ENCODE measurements around the gene SEPTIN2. TPM values are rescaled to one million over a fixed set of nuclear protein-coding genes. Genes with fewer than 3 reads are reported as not detected.
A peak's percentile ranks its signal among the peaks of the same experiment; 100 is the strongest.

Gene SEPTIN2
- total RNA-seq, 1 experiment from 2014 or later, result 271 TPM

DNA sequence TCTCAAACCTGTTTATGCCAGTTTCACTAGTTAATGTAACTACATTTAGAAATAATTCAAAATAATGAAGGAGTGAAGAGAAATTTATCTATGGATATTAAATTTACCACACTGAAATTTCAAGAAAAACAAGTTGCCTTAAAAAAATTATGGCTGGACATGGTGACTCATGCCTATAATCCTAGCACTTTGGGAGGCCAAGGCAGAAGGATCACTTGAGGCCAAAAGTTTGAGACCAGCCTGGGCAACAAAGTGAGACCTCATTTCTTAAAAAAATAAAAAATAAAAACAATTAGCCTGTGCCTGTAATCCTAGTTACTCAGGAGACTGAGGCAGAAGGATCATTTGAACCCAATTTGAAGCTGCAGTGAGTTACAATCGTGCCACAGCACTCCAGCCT, 30.1 kb upstream of the SEPTIN2 start:
- TF ChIP-seq, protein P1, sequence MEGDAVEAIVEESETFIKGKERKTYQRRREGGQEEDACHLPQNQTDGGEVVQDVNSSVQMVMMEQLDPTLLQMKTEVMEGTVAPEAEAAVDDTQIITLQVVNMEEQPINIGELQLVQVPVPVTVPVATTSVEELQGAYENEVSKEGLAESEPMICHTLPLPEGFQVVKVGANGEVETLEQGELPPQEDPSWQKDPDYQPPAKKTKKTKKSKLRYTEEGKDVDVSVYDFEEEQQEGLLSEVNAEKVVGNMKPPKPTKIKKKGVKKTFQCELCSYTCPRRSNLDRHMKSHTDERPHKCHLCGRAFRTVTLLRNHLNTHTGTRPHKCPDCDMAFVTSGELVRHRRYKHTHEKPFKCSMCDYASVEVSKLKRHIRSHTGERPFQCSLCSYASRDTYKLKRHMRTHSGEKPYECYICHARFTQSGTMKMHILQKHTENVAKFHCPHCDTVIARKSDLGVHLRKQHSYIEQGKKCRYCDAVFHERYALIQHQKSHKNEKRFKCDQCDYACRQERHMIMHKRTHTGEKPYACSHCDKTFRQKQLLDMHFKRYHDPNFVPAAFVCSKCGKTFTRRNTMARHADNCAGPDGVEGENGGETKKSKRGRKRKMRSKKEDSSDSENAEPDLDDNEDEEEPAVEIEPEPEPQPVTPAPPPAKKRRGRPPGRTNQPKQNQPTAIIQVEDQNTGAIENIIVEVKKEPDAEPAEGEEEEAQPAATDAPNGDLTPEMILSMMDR (IDR thresholded peaks at IDR 0.05; ENCODE audit: unreplicated experiment), result no peak

DNA sequence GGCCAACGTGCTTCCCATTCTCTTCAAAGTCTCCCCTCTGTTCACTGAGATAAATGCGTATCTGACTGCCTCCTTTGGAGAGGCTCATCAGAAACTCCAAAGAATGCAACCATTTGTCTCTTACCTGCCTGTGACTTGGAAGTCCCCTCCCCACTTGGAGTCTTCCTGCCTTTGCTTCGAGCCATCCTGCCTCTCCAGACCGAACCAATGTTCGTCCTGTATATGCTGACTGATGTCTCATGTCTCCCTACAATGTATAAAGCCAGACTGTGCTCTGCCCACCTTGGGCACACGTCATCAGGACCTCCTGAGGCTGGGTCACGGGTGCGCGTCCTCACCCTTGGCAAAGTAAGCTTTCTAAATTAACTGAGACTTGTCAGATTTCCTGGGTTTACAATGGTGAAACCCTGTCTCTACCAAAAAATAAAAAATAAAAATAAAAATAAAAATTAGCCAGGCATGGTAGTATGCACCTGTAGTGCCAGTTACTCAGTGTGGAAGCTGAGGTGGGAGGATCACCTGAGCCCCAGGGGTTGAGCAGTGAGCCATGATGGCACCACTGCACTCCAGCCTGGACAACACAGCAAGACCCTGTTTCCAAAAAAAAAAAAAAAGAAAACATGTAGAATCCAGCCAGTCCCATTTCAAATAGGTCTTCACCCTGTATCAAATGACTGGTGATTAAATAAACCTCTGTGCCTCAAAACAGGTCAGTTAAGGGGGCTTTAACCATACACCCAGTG, 29.2 kb upstream of the SEPTIN2 start:
- POLR2A ChIA-PET, result interaction anchor here (0.8 to 13.4 kb wide), 2 partner anchors 10 to 29 kb away, joined by 3 to 263 read pairs; partner anchors contain the start of genes HDLBP and SEPTIN2

More for the DNA sequence above, 30.1 kb upstream of the SEPTIN2 start:
- ChIA-PET POLR2A (no interaction called here), CTCF (no interaction called here)
- BruUV-seq (replicated peaks), result no TSS peak
- H3K9me3 Mint-ChIP-seq (ENCODE audit: unreplicated experiment), result no peaks in the 10 kb centered on the region
- intact Hi-C loops (cut with micrococcal nuclease), result no loop called here
- H3K27me3 Mint-ChIP-seq (ENCODE audit: insufficient read depth, unreplicated experiment), result no peaks in the 10 kb centered on the region
- H3K4me1 Mint-ChIP-seq (ENCODE audit: insufficient read depth, unreplicated experiment), result peaks cover 28% of the 10 kb centered on the region
- DNase-seq (ENCODE audit: unreplicated experiment), result no peak
- no peak overlapping the region for H3K27ac Mint-ChIP-seq (ENCODE audit: low read depth, unreplicated experiment)
- no peak overlapping the region for H3K4me3 Mint-ChIP-seq (ENCODE audit: unreplicated experiment)
- H3K36me3 Mint-ChIP-seq (ENCODE audit: insufficient read depth, unreplicated experiment), result peaks cover 11% of the 10 kb centered on the region

DNA sequence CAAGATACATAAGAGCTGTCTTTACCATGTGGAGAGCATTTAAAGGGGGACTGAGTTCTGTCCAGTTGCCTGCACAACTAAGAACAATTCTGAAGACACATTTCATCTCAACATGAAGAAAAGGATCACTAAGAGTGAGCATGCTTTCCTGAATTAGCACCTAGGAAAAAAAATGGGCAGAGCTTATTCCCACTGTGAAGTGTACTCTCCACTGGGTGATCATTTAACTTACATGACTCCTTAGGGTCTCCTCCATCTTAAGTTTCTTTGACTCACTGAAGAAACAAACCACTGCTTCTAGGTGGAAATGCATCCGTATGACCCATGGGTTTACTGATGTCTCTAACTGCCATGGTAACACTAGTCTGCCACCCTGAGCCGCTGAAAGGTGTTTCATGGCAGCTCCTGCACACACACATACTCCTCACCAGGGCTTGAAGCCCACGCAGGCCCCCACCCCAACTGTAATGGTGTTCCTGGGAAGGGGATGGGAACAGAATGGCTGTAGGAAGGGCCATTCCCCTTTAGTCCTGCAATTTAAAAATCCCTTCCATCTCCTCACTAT, 27.3 kb upstream of the SEPTIN2 start:
- CTCF ChIA-PET, result interaction anchor here (0.5 to 0.9 kb wide), 5 partner anchors 16 to 448 kb away, joined by 3 to 4 read pairs (median 3); partner anchors contain the start of genes HDLBP and SEPTIN2
- intact Hi-C loops (cut with micrococcal nuclease), result no loop called here
- peaks cover 11% of the 10 kb centered on the region for H3K36me3 Mint-ChIP-seq (ENCODE audit: insufficient read depth, unreplicated experiment)
- no peak for DNase-seq (ENCODE audit: unreplicated experiment)
- TF ChIP-seq, protein P1 (IDR thresholded peaks at IDR 0.05; ENCODE audit: unreplicated experiment), result no peak
- POLR2A ChIA-PET, result interaction anchor here (0.6 to 13.4 kb wide), 13 partner anchors 10 to 271 kb away, joined by 3 to 263 read pairs (median 4); partner anchors contain the start of genes HDLBP, PASK, PPP1R7 and SEPTIN2
- no peaks in the 10 kb centered on the region for H3K9me3 Mint-ChIP-seq (ENCODE audit: unreplicated experiment)
- no TSS peak for BruUV-seq (replicated peaks)
- peak overlapping the region; percentile 20 for H3K27ac Mint-ChIP-seq (ENCODE audit: low read depth, unreplicated experiment)
- peaks cover 40% of the 10 kb centered on the region for H3K4me1 Mint-ChIP-seq (ENCODE audit: insufficient read depth, unreplicated experiment)
- no peak overlapping the region for H3K4me3 Mint-ChIP-seq (ENCODE audit: unreplicated experiment)
- no peaks in the 10 kb centered on the region for H3K27me3 Mint-ChIP-seq (ENCODE audit: insufficient read depth, unreplicated experiment)

More for the DNA sequence above, 29.2 kb upstream of the SEPTIN2 start:
- no peak overlapping the region for H3K27ac Mint-ChIP-seq (ENCODE audit: low read depth, unreplicated experiment)
- BruUV-seq (replicated peaks), result no TSS peak
- peaks cover 11% of the 10 kb centered on the region for H3K36me3 Mint-ChIP-seq (ENCODE audit: insufficient read depth, unreplicated experiment)
- TF ChIP-seq, protein P1 (IDR thresholded peaks at IDR 0.05; ENCODE audit: unreplicated experiment), result no peak
- intact Hi-C loops (cut with micrococcal nuclease), result no loop called here
- H3K4me1 Mint-ChIP-seq (ENCODE audit: insufficient read depth, unreplicated experiment), result peaks cover 32% of the 10 kb centered on the region
- no peaks in the 10 kb centered on the region for H3K27me3 Mint-ChIP-seq (ENCODE audit: insufficient read depth, unreplicated experiment)
- H3K9me3 Mint-ChIP-seq (ENCODE audit: unreplicated experiment), result no peaks in the 10 kb centered on the region
- CTCF ChIA-PET, result no interaction called here
- H3K4me3 Mint-ChIP-seq (ENCODE audit: unreplicated experiment), result no peak overlapping the region
- no peak for DNase-seq (ENCODE audit: unreplicated experiment)

DNA sequence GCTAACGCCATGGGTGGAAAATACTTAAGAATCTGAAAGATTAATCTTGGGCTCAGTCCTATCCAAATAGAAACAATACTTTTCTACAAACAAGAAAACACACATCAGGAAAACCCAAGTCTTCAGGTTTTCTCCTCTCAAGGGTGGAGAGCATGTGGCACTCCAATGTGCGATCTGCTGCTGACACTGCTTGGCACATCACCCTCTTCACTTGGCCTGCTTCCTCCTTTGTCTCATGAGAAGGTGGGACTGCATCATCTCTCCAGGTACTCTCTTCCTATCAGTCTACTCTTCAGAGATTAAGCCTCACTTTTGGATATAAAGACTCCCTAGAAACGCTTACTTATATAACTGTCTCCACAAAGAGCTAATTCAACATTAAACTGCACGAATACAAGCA, 26.7 kb upstream of the SEPTIN2 start:
- intact Hi-C loops (cut with micrococcal nuclease), result no loop called here

More for the DNA sequence above, 26.7 kb upstream of the SEPTIN2 start:
- DNase-seq (ENCODE audit: unreplicated experiment), result no peak
- BruUV-seq (replicated peaks), result TSS peak; percentile 9
- Mint-ChIP-seq H3K27me3 (ENCODE audit: insufficient read depth, unreplicated experiment) (no peaks in the 10 kb centered on the region), H3K4me1 (ENCODE audit: insufficient read depth, unreplicated experiment) (peaks cover 40% of the 10 kb centered on the region), H3K36me3 (ENCODE audit: insufficient read depth, unreplicated experiment) (peaks cover 11% of the 10 kb centered on the region), H3K4me3 (ENCODE audit: unreplicated experiment) (no peak overlapping the region), H3K27ac (ENCODE audit: low read depth, unreplicated experiment) (no peak overlapping the region), H3K9me3 (ENCODE audit: unreplicated experiment) (no peaks in the 10 kb centered on the region)
- TF ChIP-seq, protein P1 (IDR thresholded peaks at IDR 0.05; ENCODE audit: unreplicated experiment), result no peak
- ChIA-PET POLR2A (interaction anchor here (1.0 to 13.4 kb wide), 6 partner anchors 9 to 349 kb away, joined by 3 to 263 read pairs (median 8); partner anchors contain the start of genes ATG4B, HDLBP, PASK and PPP1R7), CTCF (interaction anchor here (0.6 to 0.8 kb wide), 5 partner anchors 16 to 375 kb away, joined by 3 to 6 read pairs (median 3); no protein-coding TSS in a partner anchor)

Data from MCF 10A (cell line).